GM12878 (cell line): ENCODE data around the gene SRPK3. TPM values are rescaled to one million over a fixed set of nuclear protein-coding genes. Genes with fewer than 3 reads are reported as not detected.

ENCODE experiments used
- ATAC-seq: fragments of 200-7000 bp; cut with Tn5 transposase; 3 replicates; pipeline ENCODE4 v1.9.1; 2020; ENCODE audit warnings: mild to moderate bottlenecking, moderate library complexity
- BruUV-seq: library from RNA; stranded (reverse); fragments of 400-500 nt; replicated peaks from 2 replicates; lab custom pipeline; 2021; lab: Mats Ljungman, UMichigan
- CTCF ChIA-PET: fragments of 300-600 bp; sonication (Branson Sonifier 250); formaldehyde crosslinking; extraction: SDS; loops from one replicate; lab custom pipeline; 2021; ENCODE audit warnings: inconsistent platforms; lab: Yijun Ruan, JAX
- POLR2A ChIA-PET: fragments of 350-600 bp; formaldehyde crosslinking; extraction: SDS; loops from one replicate; lab custom pipeline; 2021; ENCODE audit warnings: inconsistent platforms; lab: Charles Lee
- RAD21 ChIA-PET: fragments of 300-600 bp; sonication (Branson Sonifier 250); formaldehyde crosslinking; loops from one replicate; lab custom pipeline; 2023; ENCODE audit warnings: antibody characterized with exemption; ENCODE audit not compliant: unreplicated experiment; lab: Charles Lee
- SMC1A ChIA-PET: fragments of 300-600 bp; sonication (Branson Sonifier 250); formaldehyde crosslinking; loops from one replicate; lab custom pipeline; 2023; ENCODE audit not compliant: unreplicated experiment, uncharacterized antibody; lab: Charles Lee
- DNase-seq: peaks from one replicate; pipeline ENCODE4 v3.0.0-alpha.2; 2011; ENCODE audit warnings: low read depth, low spot score
- FAIRE-seq: peaks from 3 replicates; lab custom pipeline; 2011; peaks lifted over from hg19 to GRCh38; lab: Jason Lieb, UNC
- H2AFZ ChIP-seq: 2 replicates; pipeline ENCODE4 v1.6.0; 2011; ENCODE audit warnings: low read depth, low read length, control low read depth; ENCODE audit not compliant: control insufficient read depth
- H3K27ac ChIP-seq: 2 replicates; pipeline ENCODE4 v1.5.1; 2011; ENCODE audit warnings: control low read depth; ENCODE audit not compliant: control insufficient read depth, insufficient read depth
- H3K27me3 ChIP-seq, 2 experiments: replicated peaks in 1 of 2; 2 replicates each; pipeline versions ENCODE4 v1.6.0 to v1.6.1; 2011; ENCODE audit warnings: low read length in 1 of 2; ENCODE audit not compliant: control insufficient read depth in 2 of 2, insufficient read depth in 2 of 2
- H3K36me3 ChIP-seq, 2 experiments: 2 replicates each; pipeline ENCODE4 v1.5.1; 2011; ENCODE audit warnings: low read length in 1 of 2; ENCODE audit not compliant: control insufficient read depth in 2 of 2, insufficient read depth in 2 of 2
- H3K4me1 ChIP-seq: 2 replicates; pipeline ENCODE4 v1.6.1; 2011; ENCODE audit warnings: mild to moderate bottlenecking, low read length, moderate library complexity, mixed read lengths; ENCODE audit not compliant: control insufficient read depth, insufficient read depth
- H3K4me2 ChIP-seq: 2 replicates; pipeline ENCODE4 v1.6.0; 2011; ENCODE audit warnings: control low read depth; ENCODE audit not compliant: control insufficient read depth, insufficient read depth
- H3K4me3 ChIP-seq: fragments of 200-600 bp; sonication (generic); 2 replicates; pipeline ENCODE4 v1.5.1; 2016
- H3K79me2 ChIP-seq: 2 replicates; pipeline ENCODE4 v1.6.0; 2011; ENCODE audit warnings: low read length; ENCODE audit not compliant: control insufficient read depth, insufficient read depth
- H3K9ac ChIP-seq: 2 replicates; pipeline ENCODE4 v1.8.0; 2011; ENCODE audit warnings: low read length, control low read depth, mixed read lengths; ENCODE audit not compliant: control insufficient read depth, insufficient read depth
- H3K9me3 ChIP-seq: replicated peaks from 3 replicates; pipeline ENCODE4 v1.5.1; 2011; ENCODE audit warnings: mild to moderate bottlenecking, low read length; ENCODE audit not compliant: control insufficient read depth, insufficient read depth
- H4K20me1 ChIP-seq: 2 replicates; pipeline ENCODE4 v1.6.0; 2011; ENCODE audit not compliant: control insufficient read depth, insufficient read depth
- ATF3 ChIP-seq: IDR thresholded peaks from 2 replicates; pipeline ENCODE4 v1.6.1; 2011; ENCODE audit warnings: low read depth, mild to moderate bottlenecking, low read length, moderate library complexity, borderline replicate concordance; ENCODE audit errors: extremely low read depth
- BRCA1 ChIP-seq: IDR thresholded peaks from 2 replicates; pipeline ENCODE4 v1.6.1; 2011; ENCODE audit warnings: low read depth, low read length, improper control_type of control experiment
- CHD1 ChIP-seq: IDR thresholded peaks from 2 replicates; pipeline ENCODE4 v1.6.1; 2012; ENCODE audit warnings: low read depth, low read length, improper control_type of control experiment
- CTCF ChIP-seq, 3 experiments: IDR thresholded peaks in 2 of 3; conservative IDR thresholded peaks in 1 of 3; 2 replicates each; pipeline ENCODE4 v1.5.1; 2011; ENCODE audit warnings: low read depth in 3 of 3, low read length in 3 of 3, mild to moderate bottlenecking in 3 of 3, control low read depth in 2 of 3, moderate library complexity in 2 of 3, inconsistent platforms in 1 of 3, mixed read lengths in 1 of 3; ENCODE audit not compliant: control insufficient read depth in 2 of 3, insufficient read depth in 1 of 3; ENCODE audit errors: extremely low read depth in 1 of 3
- DPF2 ChIP-seq: fragments of 450-650 bp; IDR thresholded peaks from 2 replicates; pipeline ENCODE4 v1.6.1; 2017; ENCODE audit warnings: mild to moderate bottlenecking
- ETV6 ChIP-seq, 2 experiments: fragments of 450-650 bp in 1 of 2; IDR thresholded peaks in 1 of 2; conservative IDR thresholded peaks in 1 of 2; 2 replicates each; pipeline ENCODE4 v1.6.1; 2014; ENCODE audit warnings: antibody characterized with exemption in 1 of 2, borderline replicate concordance in 1 of 2, low read depth in 1 of 2, mild to moderate bottlenecking in 1 of 2, moderate library complexity in 1 of 2
- IRF5 ChIP-seq: fragments of 450-650 bp; IDR thresholded peaks from 2 replicates; pipeline ENCODE4 v1.6.1; 2017; ENCODE audit warnings: borderline replicate concordance
- MLLT1 ChIP-seq: fragments of 450-650 bp; IDR thresholded peaks from 2 replicates; pipeline ENCODE4 v1.6.1; 2016; ENCODE audit warnings: mild to moderate bottlenecking
- PBX3 ChIP-seq: IDR thresholded peaks from 2 replicates; pipeline ENCODE4 v1.6.1; 2011; ENCODE audit warnings: mild to moderate bottlenecking, low read depth, low read length, moderate library complexity; ENCODE audit not compliant: insufficient replicate concordance
- POLR2A ChIP-seq: IDR thresholded peaks from 2 replicates; pipeline ENCODE4 v1.6.1; 2011; ENCODE audit warnings: low read depth, mild to moderate bottlenecking, low read length
- RBBP5 ChIP-seq: fragments of 200-600 bp; sonication (generic); conservative IDR thresholded peaks from 2 replicates; pipeline ENCODE4 v1.6.1; 2016
- WGBS: methylation state at CpG from one replicate; pipeline ENCODE4 v1.1.6; 2016; ENCODE audit warnings: low lambda C conversion rate; ENCODE audit not compliant: insufficient replicate concordance, insufficient coverage; ENCODE audit errors: missing lambda C conversion rate; 5-methylcytosine and 5-hydroxymethylcytosine counted together
- in situ Hi-C: fragments of 300-500 bp; cut with MboI; formaldehyde crosslinking; loops from 9 replicates; pipeline ENCODE4 v1.14.3; 2018; ENCODE audit warnings: mixed read lengths
- intact Hi-C: fragments of 100-400 bp; cut with micrococcal nuclease; formaldehyde crosslinking; loops from one replicate; pipeline ENCODE4 v1.14.2; 2022; ENCODE audit not compliant: unreplicated experiment
- polyA plus RNA-seq, 11 experiments: library from polyadenylated mRNA; depleted of rRNA in 4 of 11; unstranded in 6 of 11; stranded (reverse) in 5 of 11; fragments of >200 nt; fragmentation: Nextera tagmentation in 4 of 11; fragmentation: Illumina TruSeq in 1 of 11; extraction: Ambion mirVana in 4 of 11; extraction: Trizol in 1 of 11; gene quantifications; 1 replicate in 1 of 11; 2 replicates in 10 of 11; pipeline versions ENCODE4 v1.2.1 to v1.2.3, GENCODE V29; 2011 to 2016; ENCODE audit warnings: inconsistent platforms in 2 of 11, missing spikeins in 2 of 11, low read depth in 1 of 11
- total RNA-seq, 4 experiments: library from RNA; depleted of rRNA in 3 of 4; stranded (reverse); fragments of >200 nt in 3 of 4; fragmentation: Illumina TruSeq in 1 of 4; extraction: Trizol in 1 of 4; gene quantifications; 2 replicates each; pipeline versions ENCODE4 v1.2.1 to v1.2.3, GENCODE V29; 2013 to 2021
- TF ChIP-seq, protein P1 (sequence below): IDR thresholded peaks from 2 replicates; pipeline ENCODE4 v1.6.1; 2012; ENCODE audit warnings: low read depth, low read length, improper control_type of control experiment

SRPK3 gene
- total and polyA plus RNA-seq, 10 of the 15 experiments (the other 5 are each of a cell fraction or from before 2014, with no cell fraction given), result 0.05 to 0.19 TPM; not detected in 8

GRCh38 chrX:153736071-153736820 is 44.6 kb upstream of the SRPK3 start:
- Histone ChIP-seq H3K9ac (no peak overlapping the region), H3K4me2 (no peak overlapping the region), H3K4me3 (no peak overlapping the region), H3K27me3 (no peaks in the 10 kb centered on the region), H3K36me3 (no peaks in the 10 kb centered on the region), H3K27ac (no peak overlapping the region), H3K79me2 (no peaks in the 10 kb centered on the region), H4K20me1 (no peaks in the 10 kb centered on the region), H2AFZ (no peak overlapping the region), H3K4me1 (no peaks in the 10 kb centered on the region), H3K9me3 (peaks cover 2% of the 10 kb centered on the region; the same call in 1 of the 3 replicates)
- FAIRE-seq, result no peak
- no peak for DNase-seq
- ChIA-PET RAD21 (interaction anchor here (1.0 kb wide), 1 partner anchor 9 kb away, joined by 3 read pairs; no protein-coding TSS in a partner anchor), CTCF (interaction anchor here (1.0 kb wide), 1 partner anchor 10 kb away, joined by 5 read pairs; no protein-coding TSS in a partner anchor), POLR2A (no interaction called here), SMC1A (no interaction called here)
- intact Hi-C loops, result no loop called here
- no TSS peak for BruUV-seq
- in situ Hi-C loops, result loop anchor here (10.0 kb wide), 2 partner anchors 49 to 61 kb away; partner anchors contain the start of genes PNCK and SRPK3
- 61% methylated on average over 29 of the region's 30 CpGs for WGBS
- ATAC-seq, result no peak
- TF ChIP-seq ETV6 (conservative IDR thresholded peaks at IDR 0.05 in 1 of 2, IDR thresholded peaks at IDR 0.05 in 1 of 2; ENCODE audit: borderline replicate concordance in 1 of 2, low read depth in 1 of 2) (no peak), PBX3 (no peak), BRCA1 (no peak), RBBP5 (no peak), CTCF (IDR thresholded peaks at IDR 0.05 in 2 of 3, conservative IDR thresholded peaks at IDR 0.05 in 1 of 3; ENCODE audit: control insufficient read depth in 2 of 3, extremely low read depth in 1 of 3, insufficient read depth in 1 of 3, low read depth in 3 of 3, low read length in 3 of 3) (no peak), IRF5 (no peak), POLR2A (no peak), ATF3 (no peak), CHD1 (no peak), MLLT1 (no peak), DPF2 (no peak)
- TF ChIP-seq, protein P1, sequence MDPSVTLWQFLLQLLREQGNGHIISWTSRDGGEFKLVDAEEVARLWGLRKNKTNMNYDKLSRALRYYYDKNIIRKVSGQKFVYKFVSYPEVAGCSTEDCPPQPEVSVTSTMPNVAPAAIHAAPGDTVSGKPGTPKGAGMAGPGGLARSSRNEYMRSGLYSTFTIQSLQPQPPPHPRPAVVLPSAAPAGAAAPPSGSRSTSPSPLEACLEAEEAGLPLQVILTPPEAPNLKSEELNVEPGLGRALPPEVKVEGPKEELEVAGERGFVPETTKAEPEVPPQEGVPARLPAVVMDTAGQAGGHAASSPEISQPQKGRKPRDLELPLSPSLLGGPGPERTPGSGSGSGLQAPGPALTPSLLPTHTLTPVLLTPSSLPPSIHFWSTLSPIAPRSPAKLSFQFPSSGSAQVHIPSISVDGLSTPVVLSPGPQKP, result no peak
